Measurements from ENCODE around the gene TDP2.

GRCh38 chr6:24672620-24673182 lies 6.0 kb upstream of the TDP2 start:
- TF ChIP-seq CTCF (IDR thresholded peaks at IDR 0.05; ENCODE audit: insufficient read depth, low read length) = no peak
- TF ChIP-seq POLR2AphosphoS5 (IDR thresholded peaks at IDR 0.05; ENCODE audit: low read depth) = no peak
- TF ChIP-seq REST (IDR thresholded peaks at IDR 0.05; ENCODE audit: insufficient replicate concordance, low read depth) = no peak

Measured in HL-60 (cell line).